Measurements from ENCODE around the gene GTPBP6.

Gene GTPBP6

DNA sequence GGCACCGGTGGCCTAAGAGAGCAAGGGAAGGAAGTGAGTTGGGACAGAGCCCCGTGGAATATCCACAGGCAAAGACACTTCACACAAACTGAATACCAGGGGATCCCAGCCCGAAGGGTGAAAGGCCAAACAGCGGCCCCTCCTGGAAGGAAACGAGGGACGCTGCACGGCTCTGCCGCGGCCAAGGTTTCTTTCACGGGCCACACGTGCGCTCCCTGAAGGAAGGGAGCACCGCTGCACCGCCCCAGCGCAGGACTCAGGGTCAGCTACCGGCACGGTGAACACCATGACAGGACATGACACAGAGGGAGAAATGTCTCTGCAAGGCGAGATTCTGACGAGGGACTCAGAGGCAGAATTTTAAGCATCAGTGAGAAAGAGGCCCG, 31.5 kb upstream of the GTPBP6 start:
- 90% methylated on average over 19 of the region's 20 CpGs for WGBS
- Histone ChIP-seq H2BK15ac (ENCODE audit: low read depth, poor library complexity, severe bottlenecking) (peak overlapping the region; percentile 70), H4K8ac (ENCODE audit: low read length) (no peak overlapping the region), H4K91ac (ENCODE audit: low read length) (no peak overlapping the region), H3K4me3 (ENCODE audit: insufficient read depth in 1 of 2, low read depth in 1 of 2, low read length in 2 of 2) (no peak overlapping the region), H3K4me1 (ENCODE audit: control insufficient read depth, insufficient read depth, low read depth, low read length) (peaks cover 7% of the 10 kb centered on the region), H3K27ac (ENCODE audit: low read length, poor library complexity, severe bottlenecking) (no peak overlapping the region), H3K9me3 (ENCODE audit: control insufficient read depth, low read length) (no peaks in the 10 kb centered on the region), H3K36me3 (ENCODE audit: control insufficient read depth in 1 of 2, insufficient read depth in 2 of 2, low read depth in 1 of 2, low read length in 2 of 2) (peaks cover 8 to 45% of the 10 kb centered on the region in 2 experiments), H3K4me2 (ENCODE audit: low read length, poor library complexity, severe bottlenecking) (no peak overlapping the region), H2BK5ac (ENCODE audit: low read depth, low read length, poor library complexity, severe bottlenecking) (no peak overlapping the region), H3K18ac (ENCODE audit: low read depth in 1 of 2, low read length in 2 of 2) (no peak overlapping the region), H3K23ac (ENCODE audit: low read length in 2 of 2) (no peak overlapping the region), H3K79me1 (replicated peaks; ENCODE audit: low read length, poor library complexity, severe bottlenecking) (peaks cover 23% of the 10 kb centered on the region), H3K4ac (ENCODE audit: low read depth in 1 of 2, low read length in 2 of 2) (no peak overlapping the region), H3K27me3 (ENCODE audit: control insufficient read depth in 1 of 2, insufficient read depth in 1 of 2, low read length in 2 of 2) (no peaks in the 10 kb centered on the region), H2AFZ (ENCODE audit: low read depth, low read length) (no peak overlapping the region), H3K9ac (ENCODE audit: low read length) (no peak overlapping the region), H2AK5ac (ENCODE audit: low read length, severe bottlenecking) (no peak overlapping the region), H2BK120ac (ENCODE audit: low read depth, low read length) (no peak overlapping the region), H2BK12ac (ENCODE audit: low read length in 2 of 2) (no peak overlapping the region), H3K14ac (ENCODE audit: low read length in 2 of 2) (no peak overlapping the region)
- no peak for DNase-seq

GRCh38 chrX:349702-350101, 31.1 kb upstream of the GTPBP6 start:
- DNase-seq = no peak
- H3K18ac ChIP-seq (ENCODE audit: low read depth in 1 of 2, low read length in 2 of 2) = no peak overlapping the region
- peaks cover 23% of the 10 kb centered on the region for H3K79me1 ChIP-seq (replicated peaks; ENCODE audit: low read length, poor library complexity, severe bottlenecking)
- H3K14ac ChIP-seq (ENCODE audit: low read length in 2 of 2) = no peak overlapping the region
- H2BK12ac ChIP-seq (ENCODE audit: low read length in 2 of 2) = no peak overlapping the region
- H4K8ac ChIP-seq (ENCODE audit: low read length) = peak overlapping the region; percentile 47
- no peak overlapping the region for H3K9ac ChIP-seq (ENCODE audit: low read length)
- no peak overlapping the region for H3K4me2 ChIP-seq (ENCODE audit: low read length, poor library complexity, severe bottlenecking)
- H3K27ac ChIP-seq (ENCODE audit: low read length, poor library complexity, severe bottlenecking) = no peak overlapping the region
- H3K4me1 ChIP-seq (ENCODE audit: control insufficient read depth, insufficient read depth, low read depth, low read length) = peaks cover 7% of the 10 kb centered on the region
- no peaks in the 10 kb centered on the region for H3K27me3 ChIP-seq (ENCODE audit: control insufficient read depth in 1 of 2, insufficient read depth in 1 of 2, low read length in 2 of 2)
- no peak overlapping the region for H2BK120ac ChIP-seq (ENCODE audit: low read depth, low read length)
- H3K4ac ChIP-seq (ENCODE audit: low read depth in 1 of 2, low read length in 2 of 2) = no peak overlapping the region
- H4K91ac ChIP-seq (ENCODE audit: low read length) = peak overlapping the region; percentile 43
- no peak overlapping the region for H2AFZ ChIP-seq (ENCODE audit: low read depth, low read length)
- no peak overlapping the region for H2BK5ac ChIP-seq (ENCODE audit: low read depth, low read length, poor library complexity, severe bottlenecking)
- no peak overlapping the region for H3K23ac ChIP-seq (ENCODE audit: low read length in 2 of 2)
- no peak overlapping the region for H2BK15ac ChIP-seq (ENCODE audit: low read depth, poor library complexity, severe bottlenecking)
- H2AK5ac ChIP-seq (ENCODE audit: low read length, severe bottlenecking) = no peak overlapping the region
- 89% methylated on average over 8 of the region's 10 CpGs for WGBS
- H3K4me3 ChIP-seq (ENCODE audit: insufficient read depth in 1 of 2, low read depth in 1 of 2, low read length in 2 of 2) = no peak overlapping the region
- peaks cover 8 to 49% of the 10 kb centered on the region in 2 experiments for H3K36me3 ChIP-seq (ENCODE audit: control insufficient read depth in 1 of 2, insufficient read depth in 2 of 2, low read depth in 1 of 2, low read length in 2 of 2)
- H3K9me3 ChIP-seq (ENCODE audit: control insufficient read depth, low read length) = no peaks in the 10 kb centered on the region

GRCh38 chrX:349196-349595, 30.6 kb upstream of the GTPBP6 start:
- H3K27me3 ChIP-seq (ENCODE audit: control insufficient read depth in 1 of 2, insufficient read depth in 1 of 2, low read length in 2 of 2) = no peaks in the 10 kb centered on the region
- no peak overlapping the region for H2AK5ac ChIP-seq (ENCODE audit: low read length, severe bottlenecking)
- WGBS = 67% methylated on average over 17 of the region's 18 CpGs
- no peak overlapping the region for H3K4me3 ChIP-seq (ENCODE audit: insufficient read depth in 1 of 2, low read depth in 1 of 2, low read length in 2 of 2)
- no peak overlapping the region for H2AFZ ChIP-seq (ENCODE audit: low read depth, low read length)
- peaks cover 8 to 55% of the 10 kb centered on the region in 2 experiments for H3K36me3 ChIP-seq (ENCODE audit: control insufficient read depth in 1 of 2, insufficient read depth in 2 of 2, low read depth in 1 of 2, low read length in 2 of 2)
- H3K4me2 ChIP-seq (ENCODE audit: low read length, poor library complexity, severe bottlenecking) = no peak overlapping the region
- H4K8ac ChIP-seq (ENCODE audit: low read length) = peak overlapping the region; percentile 67
- no peak overlapping the region for H3K9ac ChIP-seq (ENCODE audit: low read length)
- H2BK12ac ChIP-seq (ENCODE audit: low read length in 2 of 2) = peak overlapping the region in 1 of 2 experiments; percentile 11
- H3K4ac ChIP-seq (ENCODE audit: low read depth in 1 of 2, low read length in 2 of 2) = peak overlapping the region in 1 of 2 experiments; percentile 55
- H4K91ac ChIP-seq (ENCODE audit: low read length) = peak overlapping the region; percentile 60
- H3K27ac ChIP-seq (ENCODE audit: low read length, poor library complexity, severe bottlenecking) = no peak overlapping the region
- H3K14ac ChIP-seq (ENCODE audit: low read length in 2 of 2) = peak overlapping the region in 1 of 2 experiments; percentile 31
- peak; percentile 45 for DNase-seq
- H3K9me3 ChIP-seq (ENCODE audit: control insufficient read depth, low read length) = no peaks in the 10 kb centered on the region
- no peak overlapping the region for H2BK120ac ChIP-seq (ENCODE audit: low read depth, low read length)
- H3K4me1 ChIP-seq (ENCODE audit: control insufficient read depth, insufficient read depth, low read depth, low read length) = peaks cover 7% of the 10 kb centered on the region
- no peak overlapping the region for H2BK15ac ChIP-seq (ENCODE audit: low read depth, poor library complexity, severe bottlenecking)
- peaks cover 23% of the 10 kb centered on the region for H3K79me1 ChIP-seq (replicated peaks; ENCODE audit: low read length, poor library complexity, severe bottlenecking)
- no peak overlapping the region for H3K23ac ChIP-seq (ENCODE audit: low read length in 2 of 2)
- no peak overlapping the region for H2BK5ac ChIP-seq (ENCODE audit: low read depth, low read length, poor library complexity, severe bottlenecking)
- peak overlapping the region; percentile 23 to 38 for H3K18ac ChIP-seq (ENCODE audit: low read depth in 1 of 2, low read length in 2 of 2)

DNA sequence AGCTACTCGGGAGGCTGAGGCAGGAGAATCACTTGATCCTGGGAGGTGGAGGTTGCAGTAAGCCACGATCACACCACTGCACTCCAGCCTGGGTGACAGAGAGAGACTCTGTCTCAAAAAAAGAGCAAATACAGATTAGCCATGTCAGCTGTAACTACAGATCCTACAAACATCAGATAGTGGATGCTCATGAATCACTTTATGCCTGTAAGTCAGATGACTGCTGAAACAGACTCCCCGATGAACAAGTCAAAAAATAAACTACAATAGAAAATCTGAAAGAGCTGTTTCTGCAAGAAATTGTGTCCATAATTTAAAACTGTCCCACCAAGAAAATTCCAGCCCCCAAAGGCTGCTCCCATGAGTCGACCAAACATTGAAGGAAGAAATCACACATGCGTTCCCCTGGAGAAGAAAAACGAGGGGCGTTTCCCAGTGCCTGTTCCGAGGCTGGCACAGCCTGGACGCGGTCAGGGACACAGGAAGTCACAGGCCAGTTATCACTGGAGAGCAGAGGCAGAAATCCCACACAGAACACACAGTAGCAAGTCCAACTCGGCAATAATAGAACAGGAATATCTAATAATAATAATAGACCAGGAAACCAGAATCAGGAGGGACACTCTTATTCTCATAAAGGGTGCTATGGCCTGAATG, 30.0 kb upstream of the GTPBP6 start:
- H2BK120ac ChIP-seq (ENCODE audit: low read depth, low read length) = no peak overlapping the region
- no peaks in the 10 kb centered on the region for H3K27me3 ChIP-seq (ENCODE audit: control insufficient read depth in 1 of 2, insufficient read depth in 1 of 2, low read length in 2 of 2)
- peaks cover 8 to 60% of the 10 kb centered on the region in 2 experiments for H3K36me3 ChIP-seq (ENCODE audit: control insufficient read depth in 1 of 2, insufficient read depth in 2 of 2, low read depth in 1 of 2, low read length in 2 of 2)
- no peak overlapping the region for H2AK5ac ChIP-seq (ENCODE audit: low read length, severe bottlenecking)
- WGBS = 49% methylated on average over 7 of the region's 11 CpGs
- no peak overlapping the region for H3K23ac ChIP-seq (ENCODE audit: low read length in 2 of 2)
- no peak overlapping the region for H3K14ac ChIP-seq (ENCODE audit: low read length in 2 of 2)
- peak overlapping the region in 1 of 2 experiments; percentile 38 for H3K18ac ChIP-seq (ENCODE audit: low read depth in 1 of 2, low read length in 2 of 2)
- H3K9me3 ChIP-seq (ENCODE audit: control insufficient read depth, low read length) = no peaks in the 10 kb centered on the region
- no peak overlapping the region for H2BK5ac ChIP-seq (ENCODE audit: low read depth, low read length, poor library complexity, severe bottlenecking)
- H3K4ac ChIP-seq (ENCODE audit: low read depth in 1 of 2, low read length in 2 of 2) = peak overlapping the region; percentile 60 to 63
- H2AFZ ChIP-seq (ENCODE audit: low read depth, low read length) = peak overlapping the region; percentile 37
- H3K79me1 ChIP-seq (replicated peaks; ENCODE audit: low read length, poor library complexity, severe bottlenecking) = peaks cover 23% of the 10 kb centered on the region
- peak overlapping the region; percentile 48 for H3K9ac ChIP-seq (ENCODE audit: low read length)
- no peak overlapping the region for H3K4me3 ChIP-seq (ENCODE audit: insufficient read depth in 1 of 2, low read depth in 1 of 2, low read length in 2 of 2)
- no peak overlapping the region for H3K27ac ChIP-seq (ENCODE audit: low read length, poor library complexity, severe bottlenecking)
- no peak overlapping the region for H3K4me2 ChIP-seq (ENCODE audit: low read length, poor library complexity, severe bottlenecking)
- H2BK12ac ChIP-seq (ENCODE audit: low read length in 2 of 2) = no peak overlapping the region
- H2BK15ac ChIP-seq (ENCODE audit: low read depth, poor library complexity, severe bottlenecking) = no peak overlapping the region
- H3K4me1 ChIP-seq (ENCODE audit: control insufficient read depth, insufficient read depth, low read depth, low read length) = peaks cover 7% of the 10 kb centered on the region
- H4K91ac ChIP-seq (ENCODE audit: low read length) = peak overlapping the region; percentile 60
- DNase-seq = peak; percentile 52
- H4K8ac ChIP-seq (ENCODE audit: low read length) = peak overlapping the region; percentile 67

Data from mesenchymal stem cell (in vitro differentiated cells and primary cell).